ENCODE data around the gene PIGL. TPM values are rescaled to one million over a fixed set of nuclear protein-coding genes. Genes with fewer than 3 reads are reported as not detected.
A peak's percentile ranks its signal among the peaks of the same experiment; 100 is the strongest.

The PIGL gene
- total RNA-seq, 4 donors from 2014 or later: 18.2 to 74.0 (median 40.3) TPM

DNA sequence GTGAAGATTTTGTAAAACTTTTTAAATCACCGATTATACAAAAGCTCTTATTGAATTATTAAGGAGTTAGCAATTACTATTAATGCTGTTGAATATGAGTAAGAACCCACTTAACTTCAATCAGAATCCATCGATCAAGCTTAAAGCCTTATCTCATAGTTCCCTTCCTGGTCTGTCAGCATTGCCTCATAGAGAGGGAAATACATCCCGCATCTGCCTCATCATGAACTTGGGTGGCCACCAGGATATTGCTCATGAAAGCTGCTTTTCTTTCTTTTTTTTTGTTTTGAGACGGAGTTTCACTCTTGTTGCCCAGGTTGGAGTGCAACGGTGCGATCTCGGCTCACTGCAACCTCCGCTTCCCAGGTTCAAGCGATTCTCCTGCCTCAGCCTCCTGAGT is 66.7 kb downstream of the PIGL start:
- intact Hi-C loops (cut with DNase I; ENCODE audit: low total_unique reads): no loop called here
- Histone ChIP-seq H3K9me3 (no peaks in the 10 kb centered on the region), H3K4me3 (no peak overlapping the region), H3K27me3 (no peaks in the 10 kb centered on the region), H3K27ac (peak overlapping the region in 1 of 2 donors; percentile 1), H3K36me3 (no peaks in the 10 kb centered on the region), H3K4me1 (peaks cover 12 to 14% of the 10 kb centered on the region in 2 donors)
- no peak for TF ChIP-seq POLR2A (IDR thresholded peaks at IDR 0.05)
- TF ChIP-seq, protein P1, sequence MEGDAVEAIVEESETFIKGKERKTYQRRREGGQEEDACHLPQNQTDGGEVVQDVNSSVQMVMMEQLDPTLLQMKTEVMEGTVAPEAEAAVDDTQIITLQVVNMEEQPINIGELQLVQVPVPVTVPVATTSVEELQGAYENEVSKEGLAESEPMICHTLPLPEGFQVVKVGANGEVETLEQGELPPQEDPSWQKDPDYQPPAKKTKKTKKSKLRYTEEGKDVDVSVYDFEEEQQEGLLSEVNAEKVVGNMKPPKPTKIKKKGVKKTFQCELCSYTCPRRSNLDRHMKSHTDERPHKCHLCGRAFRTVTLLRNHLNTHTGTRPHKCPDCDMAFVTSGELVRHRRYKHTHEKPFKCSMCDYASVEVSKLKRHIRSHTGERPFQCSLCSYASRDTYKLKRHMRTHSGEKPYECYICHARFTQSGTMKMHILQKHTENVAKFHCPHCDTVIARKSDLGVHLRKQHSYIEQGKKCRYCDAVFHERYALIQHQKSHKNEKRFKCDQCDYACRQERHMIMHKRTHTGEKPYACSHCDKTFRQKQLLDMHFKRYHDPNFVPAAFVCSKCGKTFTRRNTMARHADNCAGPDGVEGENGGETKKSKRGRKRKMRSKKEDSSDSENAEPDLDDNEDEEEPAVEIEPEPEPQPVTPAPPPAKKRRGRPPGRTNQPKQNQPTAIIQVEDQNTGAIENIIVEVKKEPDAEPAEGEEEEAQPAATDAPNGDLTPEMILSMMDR (IDR thresholded peaks at IDR 0.05): no peak
- DNase-seq: no peak

GRCh38 chr17:16285646-16286008 is 68.6 kb downstream of the PIGL start:
- H3K27ac ChIP-seq: peak overlapping the region; percentile 93 to 95
- no peak for DNase-seq
- no peaks in the 10 kb centered on the region for H3K36me3 ChIP-seq
- peak overlapping the region in 1 of 2 donors; percentile 29 for H3K4me3 ChIP-seq
- no peaks in the 10 kb centered on the region for H3K27me3 ChIP-seq
- H3K9me3 ChIP-seq: no peaks in the 10 kb centered on the region
- H3K4me1 ChIP-seq: peaks cover 12 to 14% of the 10 kb centered on the region in 2 donors
- TF ChIP-seq, protein P1 (IDR thresholded peaks at IDR 0.05): peak in 2 of 4 experiments; percentile 35 to 41
- no peak for TF ChIP-seq POLR2A (IDR thresholded peaks at IDR 0.05)
- intact Hi-C loops (cut with DNase I; ENCODE audit: low total_unique reads): no loop called here

DNA sequence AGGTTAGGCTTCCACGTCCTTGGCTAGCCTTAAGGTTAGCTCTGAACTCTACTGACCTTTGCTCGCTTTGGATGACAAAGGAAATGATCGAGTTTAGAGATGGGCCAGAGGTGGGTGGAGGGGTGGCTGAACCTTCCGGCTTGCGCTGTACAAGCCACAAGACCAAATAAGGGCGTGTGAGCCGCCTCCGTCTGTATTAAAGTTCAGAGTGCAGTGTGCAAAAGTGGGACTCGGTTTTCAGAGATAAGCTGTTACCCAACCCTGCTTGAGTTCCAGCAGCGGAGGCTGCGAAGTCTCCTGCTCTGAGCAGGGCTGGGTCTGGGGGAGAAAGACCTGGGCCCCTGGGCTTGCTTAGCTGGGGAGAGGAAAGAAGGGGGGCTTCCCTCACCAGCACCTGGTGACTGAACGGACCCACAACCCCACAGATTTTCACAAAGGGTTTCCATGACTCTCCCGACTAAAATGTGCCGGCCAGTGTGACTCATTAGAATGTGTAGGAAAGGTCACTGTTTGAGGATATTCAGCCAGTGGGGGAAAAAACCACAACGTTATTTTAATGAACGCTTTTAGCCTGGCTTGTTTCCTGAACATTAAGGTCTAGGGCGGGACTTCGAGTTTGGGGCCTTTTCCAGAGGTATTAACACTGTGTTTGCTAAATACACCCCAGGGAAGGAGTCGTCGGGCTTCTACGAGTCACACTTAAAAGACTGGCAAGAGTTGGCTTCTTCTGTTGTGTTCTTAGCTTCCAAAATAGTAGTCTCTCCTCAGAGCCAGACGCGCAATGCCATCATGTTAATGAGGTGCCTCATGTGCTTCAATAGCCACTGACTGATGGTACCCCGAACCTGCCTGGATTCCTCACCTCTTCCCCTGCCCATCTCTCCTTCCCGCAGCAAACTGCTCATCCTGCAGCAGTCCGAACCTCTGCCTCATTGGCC is 69.3 kb downstream of the PIGL start:
- peak; percentile 88 to 92 for DNase-seq
- Histone ChIP-seq H3K27ac (peak overlapping the region; percentile 93 to 95), H3K27me3 (no peaks in the 10 kb centered on the region), H3K9me3 (no peaks in the 10 kb centered on the region), H3K4me1 (peaks cover 12 to 14% of the 10 kb centered on the region in 2 donors), H3K4me3 (peak overlapping the region in 1 of 2 donors; percentile 29), H3K36me3 (no peaks in the 10 kb centered on the region)
- intact Hi-C loops (cut with DNase I; ENCODE audit: low total_unique reads): no loop called here
- TF ChIP-seq POLR2A (IDR thresholded peaks at IDR 0.05): peak; percentile 42 to 54
- TF ChIP-seq, protein P1 (IDR thresholded peaks at IDR 0.05): peak in 1 of 4 experiments; percentile 32

- Histone ChIP-seq H3K27me3 (no peaks in the 10 kb centered on the region), H3K4me3 (no peak overlapping the region), H3K36me3 (no peaks in the 10 kb centered on the region), H3K4me1 (peaks cover 12 to 14% of the 10 kb centered on the region in 2 donors), H3K27ac (peak overlapping the region; percentile 93 to 95), H3K9me3 (no peaks in the 10 kb centered on the region)
- intact Hi-C loops (cut with DNase I; ENCODE audit: low total_unique reads): no loop called here
- TF ChIP-seq POLR2A (IDR thresholded peaks at IDR 0.05): no peak
- TF ChIP-seq, protein P1 (IDR thresholded peaks at IDR 0.05): no peak
- peak; percentile 26 to 40 for DNase-seq
These were observed 70.0 kb downstream of the PIGL start for GRCh38 chr17:16286947-16287562.

- no peaks in the 10 kb centered on the region for H3K27me3 ChIP-seq
- H3K4me1 ChIP-seq: peaks cover 12 to 14% of the 10 kb centered on the region in 2 donors
- no peaks in the 10 kb centered on the region for H3K36me3 ChIP-seq
- DNase-seq: peak in 1 of 2 donors; percentile 23
- intact Hi-C loops (cut with DNase I; ENCODE audit: low total_unique reads): no loop called here
- no peak overlapping the region for H3K4me3 ChIP-seq
- H3K9me3 ChIP-seq: no peaks in the 10 kb centered on the region
- TF ChIP-seq, protein P1 (IDR thresholded peaks at IDR 0.05): no peak
- TF ChIP-seq POLR2A (IDR thresholded peaks at IDR 0.05): no peak
- peak overlapping the region; percentile 93 to 95 for H3K27ac ChIP-seq
These were observed 70.6 kb downstream of the PIGL start for GRCh38 chr17:16287563-16288027.

Data from uterus (tissue), 4 donors.